Esophagus (tissue), 2 donors: ENCODE measurements around the gene CALHM4. TPM values are rescaled to one million over a fixed set of nuclear protein-coding genes. Genes with fewer than 3 reads are reported as not detected.

Source experiments
- H3K27ac ChIP-seq, 2 donors: one replicate each; pipeline ENCODE4 v1.5.1; 2013; ENCODE audit warnings: low read depth in 2 of 2, mild to moderate bottlenecking in 2 of 2, inconsistent platforms in 1 of 2, low read length in 1 of 2, moderate library complexity in 1 of 2
- H3K27me3 ChIP-seq, 2 donors: one replicate each; pipeline ENCODE4 v1.6.1; 2013; ENCODE audit warnings: low read length in 2 of 2, control low read depth in 1 of 2, mild to moderate bottlenecking in 1 of 2; ENCODE audit not compliant: insufficient read depth in 2 of 2, control insufficient read depth in 1 of 2
- H3K36me3 ChIP-seq, 2 donors: one replicate each; pipeline ENCODE4 v1.6.1; 2013; ENCODE audit warnings: low read length in 1 of 2; ENCODE audit not compliant: control insufficient read depth in 2 of 2, insufficient read depth in 2 of 2
- H3K4me1 ChIP-seq, 2 donors: one replicate each; pipeline ENCODE4 v1.6.1; 2013; ENCODE audit warnings: low read length in 1 of 2; ENCODE audit not compliant: control insufficient read depth in 2 of 2, insufficient read depth in 2 of 2
- H3K4me3 ChIP-seq, 2 donors: one replicate each; pipeline ENCODE4 v1.5.1; 2013; ENCODE audit warnings: low read length in 2 of 2, mild to moderate bottlenecking in 2 of 2, low read depth in 1 of 2, moderate library complexity in 1 of 2
- H3K9me3 ChIP-seq, 2 donors: one replicate each; pipeline ENCODE4 v1.6.1; 2013; ENCODE audit warnings: mild to moderate bottlenecking in 2 of 2, low read depth in 1 of 2, low read length in 1 of 2, moderate library complexity in 1 of 2; ENCODE audit not compliant: control insufficient read depth in 2 of 2, insufficient read depth in 1 of 2
- WGBS, 2 donors: extraction: QIAGEN DNeasy Blood & Tissue Kit; methylation state at CpG; one replicate each; pipeline ENCODE4 v1.1.7; 2013; 5-methylcytosine and 5-hydroxymethylcytosine counted together
- polyA plus RNA-seq, 2 donors: library from polyadenylated mRNA; stranded (reverse); fragments of 200-250 nt; gene quantifications; one replicate each; pipeline ENCODE4 v1.2.3, GENCODE V29; 2013
- donor health status: healthy with polysubstance abuse.
- donor health status: Bipolar disorder and iron deficiency.

Gene CALHM4, protein sequence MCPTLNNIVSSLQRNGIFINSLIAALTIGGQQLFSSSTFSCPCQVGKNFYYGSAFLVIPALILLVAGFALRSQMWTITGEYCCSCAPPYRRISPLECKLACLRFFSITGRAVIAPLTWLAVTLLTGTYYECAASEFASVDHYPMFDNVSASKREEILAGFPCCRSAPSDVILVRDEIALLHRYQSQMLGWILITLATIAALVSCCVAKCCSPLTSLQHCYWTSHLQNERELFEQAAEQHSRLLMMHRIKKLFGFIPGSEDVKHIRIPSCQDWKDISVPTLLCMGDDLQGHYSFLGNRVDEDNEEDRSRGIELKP
- polyA plus RNA-seq: not detected

DNA sequence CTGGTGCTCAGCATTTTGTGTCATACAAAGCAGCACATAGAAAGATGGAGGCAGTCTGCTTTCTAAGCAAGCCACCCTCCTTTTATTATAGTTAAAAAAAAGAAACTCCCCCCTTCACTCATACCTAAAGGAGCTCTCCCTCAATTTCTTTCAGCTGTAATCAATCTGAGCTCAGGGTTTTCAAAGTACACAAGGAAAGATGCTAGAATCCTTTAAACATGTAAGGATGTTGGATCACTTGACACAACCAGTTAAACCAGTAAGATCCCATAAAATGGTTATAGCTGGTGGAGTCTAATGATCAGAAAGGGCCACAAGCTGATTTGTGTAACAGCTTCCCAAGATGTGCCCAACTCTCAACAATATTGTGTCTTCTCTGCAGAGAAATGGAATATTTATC, at the start of gene CALHM4:
TSS of gene CALHM4 (plus strand) at position 301 of the 400 bp plus-strand sequence. CDS start at position 344, 43 bp downstream.
- peaks cover 0 to 3% of the 10 kb centered on the region in 2 donors for H3K4me1 ChIP-seq
- H3K9me3 ChIP-seq: no peaks in the 10 kb centered on the region
- H3K4me3 ChIP-seq: no peak within 1 kb of the TSS
- H3K27ac ChIP-seq: no peak within 1 kb of the TSS
- H3K27me3 ChIP-seq: no peaks in the 10 kb centered on the region
- H3K36me3 ChIP-seq: no peaks in the 10 kb centered on the region

DNA sequence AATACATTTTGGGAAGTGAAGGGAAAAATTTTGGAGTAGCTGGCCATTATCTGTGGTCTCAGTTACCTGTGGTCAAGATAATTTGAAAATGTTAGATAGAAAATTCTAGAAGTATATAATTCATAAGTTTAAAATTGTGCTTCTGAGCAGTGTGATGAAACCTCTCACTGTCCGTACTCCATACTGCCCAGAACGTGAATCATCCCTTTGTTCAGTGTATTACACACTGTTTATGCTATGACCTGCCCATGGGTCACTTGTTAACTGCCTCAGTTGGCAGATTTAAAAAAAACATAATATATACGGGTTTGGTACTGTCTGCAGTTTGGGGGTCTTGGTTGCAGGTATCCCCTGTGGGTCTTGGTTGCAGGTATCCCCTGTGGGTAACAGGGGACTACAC, 46.2 kb upstream of the CALHM4 start:
- Histone ChIP-seq H3K36me3 (no peaks in the 10 kb centered on the region), H3K9me3 (no peaks in the 10 kb centered on the region), H3K4me3 (no peak overlapping the region), H3K27ac (no peak overlapping the region), H3K27me3 (no peaks in the 10 kb centered on the region), H3K4me1 (no peaks in the 10 kb centered on the region)
- WGBS, 2 donors: 93 to 94% methylated on average over 3 of the region's 3 CpGs

DNA sequence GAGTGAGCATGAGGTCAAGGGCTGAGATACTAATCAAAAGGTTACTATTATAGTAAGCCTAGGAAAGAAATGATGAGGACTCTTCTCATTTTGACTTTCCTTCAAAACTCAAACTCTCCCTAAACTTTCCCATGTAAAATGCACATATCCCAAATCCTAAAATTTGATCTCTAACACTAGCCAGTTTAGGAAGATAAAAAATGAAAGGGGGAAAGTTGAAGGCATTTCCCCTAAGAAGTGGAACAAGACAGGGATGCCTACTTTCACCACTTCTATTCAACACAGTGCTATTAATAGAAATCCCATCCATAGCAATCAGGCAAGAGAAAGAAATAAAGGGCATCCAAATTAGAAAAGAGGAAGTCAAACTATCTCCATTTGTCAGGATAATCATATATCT, 45.0 kb upstream of the CALHM4 start:
- H3K27ac ChIP-seq: no peak overlapping the region
- H3K4me3 ChIP-seq: no peak overlapping the region

DNA sequence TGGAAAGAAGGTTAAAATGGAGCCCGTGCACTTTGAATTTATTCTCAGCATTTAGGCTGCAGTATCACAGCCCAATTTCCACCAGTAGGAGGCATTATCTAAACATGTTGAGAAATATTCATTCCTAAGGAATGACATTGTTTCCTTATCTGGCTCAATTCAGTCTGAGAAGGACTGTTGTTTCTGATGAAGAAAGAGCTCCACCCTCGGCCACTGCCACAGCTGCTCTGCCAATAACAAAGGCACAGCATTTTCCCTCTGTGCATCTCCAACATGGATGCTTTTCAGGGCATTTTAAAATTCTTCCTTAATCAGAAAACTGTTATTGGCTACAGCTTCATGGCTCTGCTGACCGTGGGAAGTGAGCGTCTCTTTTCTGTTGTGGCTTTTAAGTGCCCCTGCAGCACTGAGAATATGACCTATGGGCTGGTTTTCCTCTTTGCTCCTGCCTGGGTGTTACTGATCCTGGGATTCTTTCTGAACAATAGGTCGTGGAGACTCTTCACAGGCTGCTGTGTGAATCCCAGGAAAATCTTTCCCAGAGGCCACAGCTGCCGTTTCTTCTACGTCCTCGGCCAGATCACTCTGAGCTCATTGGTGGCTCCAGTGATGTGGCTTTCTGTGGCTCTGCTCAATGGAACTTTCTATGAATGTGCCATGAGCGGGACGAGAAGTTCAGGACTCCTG, 42.0 kb upstream of the CALHM4 start, which contains the start of gene CALHM5:
TSS of gene CALHM5 (plus strand) at position 216 of the 687 bp plus-strand sequence. CDS start at position 274, 58 bp downstream.
- Histone ChIP-seq H3K4me3 (peak within 1 kb of the TSS; percentile 1 to 36), H3K4me1 (peaks cover 0 to 5% of the 10 kb centered on the region in 2 donors), H3K9me3 (no peaks in the 10 kb centered on the region), H3K27ac (peak within 1 kb of the TSS; percentile 53 to 63), H3K27me3 (no peaks in the 10 kb centered on the region), H3K36me3 (no peaks in the 10 kb centered on the region)
- WGBS, 2 donors: 50 to 65% methylated on average over 10 of the region's 10 CpGs

More for the DNA sequence above, 45.0 kb upstream of the CALHM4 start:
- Histone ChIP-seq H3K4me1 (peaks cover 0 to 3% of the 10 kb centered on the region in 2 donors), H3K9me3 (no peaks in the 10 kb centered on the region), H3K36me3 (no peaks in the 10 kb centered on the region), H3K27me3 (no peaks in the 10 kb centered on the region)

DNA sequence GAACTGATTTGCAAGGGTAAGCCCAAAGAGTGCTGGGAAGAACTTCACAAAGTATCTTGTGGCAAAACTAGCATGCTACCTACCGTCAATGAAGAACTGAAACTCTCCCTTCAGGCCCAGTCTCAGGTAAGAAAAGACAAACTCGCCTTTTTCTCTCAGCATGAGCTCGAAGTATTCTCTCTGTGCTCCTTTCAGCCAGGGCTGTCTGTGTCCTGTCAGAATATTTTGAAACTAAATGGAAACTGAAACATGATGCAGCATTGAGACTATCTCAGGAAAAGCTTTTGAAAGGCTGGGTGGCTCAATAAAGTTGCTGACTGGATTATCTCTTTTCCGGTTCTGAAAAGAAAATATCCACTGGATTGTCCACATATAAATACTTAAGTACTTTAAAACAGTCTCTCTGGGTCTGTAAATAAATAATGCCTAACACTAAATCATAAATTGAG, 41.4 kb upstream of the CALHM4 start:
- Histone ChIP-seq H3K4me1 (peaks cover 0 to 5% of the 10 kb centered on the region in 2 donors), H3K9me3 (no peaks in the 10 kb centered on the region), H3K27ac (peak overlapping the region; percentile 53 to 63), H3K27me3 (no peaks in the 10 kb centered on the region), H3K36me3 (no peaks in the 10 kb centered on the region), H3K4me3 (peak overlapping the region; percentile 1 to 36)
- 47 to 51% methylated on average over 4 of the region's 4 CpGs for WGBS, 2 donors

DNA sequence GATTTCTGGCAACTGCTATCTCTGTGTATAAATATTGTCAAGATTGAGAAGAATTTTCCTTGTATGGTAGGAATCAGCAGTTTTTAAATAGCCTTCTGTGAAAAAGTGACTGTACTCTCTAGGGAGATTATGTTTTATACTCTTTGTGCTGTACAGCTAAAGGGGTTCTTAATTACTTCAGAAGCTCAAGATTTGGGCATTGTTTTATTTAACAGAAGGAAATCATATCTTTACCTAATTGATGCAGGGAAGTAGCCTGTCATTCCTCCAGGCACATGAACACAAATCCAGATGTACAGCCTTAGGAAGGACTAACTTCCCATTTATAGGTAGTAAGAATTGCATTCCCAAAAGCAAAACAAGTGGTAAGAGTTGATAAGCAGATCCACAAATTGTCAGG, 40.8 kb upstream of the CALHM4 start:
- Histone ChIP-seq H3K36me3 (no peaks in the 10 kb centered on the region), H3K4me3 (peak overlapping the region in 1 of 2 donors; percentile 19), H3K9me3 (no peaks in the 10 kb centered on the region), H3K27ac (no peak overlapping the region), H3K27me3 (no peaks in the 10 kb centered on the region), H3K4me1 (peaks cover 0 to 5% of the 10 kb centered on the region in 2 donors)

DNA sequence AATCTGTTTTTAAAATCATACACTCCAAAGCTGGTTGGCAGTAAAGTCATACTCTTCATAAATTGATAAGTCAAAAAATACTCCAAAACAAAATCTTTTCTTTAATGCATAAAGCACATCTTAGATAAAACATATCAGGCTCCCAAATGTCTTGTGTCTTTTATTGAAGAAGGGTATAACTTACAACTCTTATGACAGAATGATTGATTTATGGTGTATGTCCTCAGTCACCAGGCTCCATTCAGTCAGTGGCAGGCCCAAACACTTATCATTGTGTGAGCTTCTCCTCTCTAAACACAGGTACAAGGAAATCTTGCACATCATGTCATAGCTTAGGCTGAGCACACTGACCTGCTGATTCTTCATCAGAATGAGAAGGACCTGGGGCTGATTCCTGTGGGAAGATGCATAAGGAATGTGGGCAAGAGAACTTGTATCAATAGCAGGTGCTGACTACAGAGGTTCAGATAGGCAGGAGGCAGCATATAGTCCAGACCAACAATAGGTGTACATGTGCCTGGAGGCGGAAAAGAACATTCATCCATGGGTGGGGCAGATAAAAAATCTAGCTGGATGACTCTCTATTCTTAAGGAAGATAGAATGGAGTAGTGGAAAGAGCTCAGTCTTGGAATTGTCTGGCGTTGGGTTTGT, 40.2 kb upstream of the CALHM4 start:
- Histone ChIP-seq H3K4me1 (peaks cover 0 to 5% of the 10 kb centered on the region in 2 donors), H3K27me3 (no peaks in the 10 kb centered on the region), H3K27ac (no peak overlapping the region), H3K4me3 (no peak overlapping the region), H3K36me3 (no peaks in the 10 kb centered on the region), H3K9me3 (no peaks in the 10 kb centered on the region)
- 78 to 84% methylated on average over 2 of the region's 2 CpGs for WGBS, 2 donors

DNA sequence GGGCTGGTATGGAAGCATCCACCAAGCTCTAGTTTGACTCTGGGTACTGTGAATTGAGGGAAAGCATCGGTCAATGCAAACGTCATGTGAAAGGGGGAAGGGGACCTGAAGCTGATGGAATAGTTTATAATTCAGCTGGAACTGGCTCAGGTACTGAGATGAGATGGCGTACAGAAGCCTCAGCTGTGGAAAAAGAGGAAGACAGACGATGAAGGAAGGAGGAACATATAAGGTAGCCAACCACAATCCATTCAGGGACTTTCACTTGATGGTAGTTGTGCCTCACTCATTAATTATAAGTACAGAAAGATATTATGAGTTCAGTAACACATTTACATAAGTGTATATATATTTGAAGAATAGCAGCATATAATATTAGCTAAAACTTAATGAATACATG, 39.4 kb upstream of the CALHM4 start:
- Histone ChIP-seq H3K27me3 (no peaks in the 10 kb centered on the region), H3K4me3 (no peak overlapping the region)
- 79 to 88% methylated on average over 4 of the region's 4 CpGs for WGBS, 2 donors

DNA sequence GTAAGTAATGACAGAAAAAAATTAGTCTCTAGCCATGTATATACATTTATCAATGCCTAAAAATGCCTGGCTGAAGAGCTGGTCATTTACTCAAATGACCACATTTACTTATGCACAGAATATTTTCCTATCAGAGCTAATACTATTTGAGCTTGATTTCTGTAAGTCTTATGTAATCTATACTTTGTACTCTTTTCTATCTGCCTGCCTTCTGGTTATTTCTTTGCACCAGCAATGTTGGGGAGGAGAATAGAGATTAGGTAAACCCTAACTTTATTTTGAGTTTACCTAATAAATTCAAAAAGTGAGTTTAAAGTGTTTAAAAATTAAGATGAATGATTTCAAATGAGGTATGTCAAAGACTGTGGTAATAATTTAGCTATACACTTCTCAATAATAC, 38.4 kb upstream of the CALHM4 start:
- peaks cover 0 to 5% of the 10 kb centered on the region in 2 donors for H3K4me1 ChIP-seq
- no peak overlapping the region for H3K4me3 ChIP-seq
- no peak overlapping the region for H3K27ac ChIP-seq
- H3K27me3 ChIP-seq: no peaks in the 10 kb centered on the region
- H3K9me3 ChIP-seq: no peaks in the 10 kb centered on the region
- no peaks in the 10 kb centered on the region for H3K36me3 ChIP-seq

More for the DNA sequence above, 39.4 kb upstream of the CALHM4 start:
- Histone ChIP-seq H3K36me3 (no peaks in the 10 kb centered on the region), H3K4me1 (peaks cover 0 to 5% of the 10 kb centered on the region in 2 donors), H3K27ac (no peak overlapping the region), H3K9me3 (no peaks in the 10 kb centered on the region)
